IMR-90 (cell line): ENCODE data around the gene LIMCH1. TPM values are rescaled to one million over a fixed set of nuclear protein-coding genes. Genes with fewer than 3 reads are reported as not detected.

Experiments used
- ATAC-seq: fragments of 200-7000 bp; cut with Tn5 transposase; 2 replicates; pipeline ENCODE4 v1.9.1; 2020; ENCODE audit warnings: low read depth, mild to moderate bottlenecking, moderate library complexity
- BruUV-seq: library from RNA; stranded (reverse); fragments of 400-500 nt; replicated peaks from 2 replicates; lab custom pipeline; 2021; lab: Mats Ljungman, UMichigan
- CTCF ChIA-PET: fragments of 300-600 bp; formaldehyde crosslinking; extraction: SDS; loops from one replicate; lab custom pipeline; 2021; ENCODE audit warnings: antibody characterized with exemption; lab: Yijun Ruan, JAX
- POLR2A ChIA-PET: fragments of 300-600 bp; sonication (Branson Sonifier 250); formaldehyde crosslinking; loops from one replicate; lab custom pipeline; 2022; ENCODE audit warnings: antibody characterized with exemption; ENCODE audit not compliant: unreplicated experiment; lab: Charles Lee
- DNase-seq: peaks from one replicate; pipeline ENCODE4 v3.0.0; 2013
- H2AFZ ChIP-seq: replicated peaks from 2 replicates; pipeline ENCODE3; 2013; ENCODE audit warnings: low read length, mild to moderate bottlenecking; ENCODE audit not compliant: poor library complexity
- H2AK5ac ChIP-seq: 2 replicates; pipeline ENCODE4 v1.6.1; 2013; ENCODE audit warnings: low read depth, low read length, inconsistent platforms
- H2AK9ac ChIP-seq: replicated peaks from 2 replicates; pipeline ENCODE3; 2013; ENCODE audit warnings: mild to moderate bottlenecking, low read depth, low read length, moderate library complexity; ENCODE audit not compliant: poor library complexity
- H2BK120ac ChIP-seq: 2 replicates; pipeline ENCODE4 v1.6.1; 2013; ENCODE audit warnings: low read depth, low read length, inconsistent platforms
- H2BK15ac ChIP-seq: 3 replicates; pipeline ENCODE4 v1.6.1; 2013; ENCODE audit warnings: low read depth, low read length, inconsistent platforms
- H2BK20ac ChIP-seq: 2 replicates; pipeline ENCODE4 v1.6.1; 2013; ENCODE audit warnings: low read depth, mild to moderate bottlenecking, inconsistent platforms, low read length, moderate library complexity
- H2BK5ac ChIP-seq: 2 replicates; pipeline ENCODE4 v1.6.1; 2013; ENCODE audit warnings: mild to moderate bottlenecking, low read depth, low read length, inconsistent platforms; ENCODE audit not compliant: poor library complexity, severe bottlenecking
- H3K14ac ChIP-seq: replicated peaks from 2 replicates; pipeline ENCODE4 v1.6.1; 2013; ENCODE audit warnings: low read depth, low read length, inconsistent platforms
- H3K18ac ChIP-seq: 2 replicates; pipeline ENCODE4 v1.6.1; 2013; ENCODE audit warnings: low read depth, low read length, control low read depth
- H3K23ac ChIP-seq: 2 replicates; pipeline ENCODE4 v1.6.1; 2013; ENCODE audit warnings: low read depth, low read length, inconsistent platforms
- H3K27ac ChIP-seq: 2 replicates; pipeline ENCODE4 v1.5.1; 2013; ENCODE audit warnings: mild to moderate bottlenecking, control low read depth, low read length; ENCODE audit not compliant: insufficient read depth
- H3K27me3 ChIP-seq: 2 replicates; pipeline ENCODE4 v1.6.1; 2013; ENCODE audit warnings: low read length; ENCODE audit not compliant: control insufficient read depth, insufficient read depth
- H3K36me3 ChIP-seq: 2 replicates; pipeline ENCODE4 v1.6.1; 2013; ENCODE audit warnings: low read length, mixed read lengths; ENCODE audit not compliant: control insufficient read depth, insufficient read depth
- H3K4ac ChIP-seq: 2 replicates; pipeline ENCODE4 v1.6.1; 2013; ENCODE audit warnings: low read depth, low read length, inconsistent platforms
- H3K4me1 ChIP-seq: 2 replicates; pipeline ENCODE4 v1.6.1; 2013; ENCODE audit warnings: low read length, mixed read lengths; ENCODE audit not compliant: control insufficient read depth, insufficient read depth
- H3K4me2 ChIP-seq: 2 replicates; pipeline ENCODE4 v1.6.1; 2013; ENCODE audit warnings: low read depth, mild to moderate bottlenecking, control low read depth, low read length, moderate library complexity
- H3K4me3 ChIP-seq: 2 replicates; pipeline ENCODE4 v1.5.1; 2013; ENCODE audit warnings: low read depth, mild to moderate bottlenecking, control low read depth, low read length, moderate library complexity; ENCODE audit not compliant: insufficient read depth
- H3K56ac ChIP-seq: 2 replicates; pipeline ENCODE4 v1.6.1; 2013; ENCODE audit warnings: low read length, inconsistent platforms; ENCODE audit not compliant: insufficient read depth; ENCODE audit errors: extremely low read depth
- H3K79me1 ChIP-seq, 2 experiments: 2 replicates each; pipeline ENCODE4 v1.6.1; 2013; ENCODE audit warnings: low read length in 2 of 2, inconsistent platforms in 1 of 2, low read depth in 1 of 2
- H3K9ac ChIP-seq: 2 replicates; pipeline ENCODE4 v1.6.1; 2013; ENCODE audit warnings: low read depth, low read length, control low read depth
- H3K9me1 ChIP-seq: 2 replicates; pipeline ENCODE4 v1.6.1; 2013; ENCODE audit warnings: low read length, inconsistent platforms; ENCODE audit not compliant: insufficient read depth
- H3K9me3 ChIP-seq: 2 replicates; pipeline ENCODE4 v1.6.1; 2013; ENCODE audit warnings: low read length; ENCODE audit not compliant: control insufficient read depth, insufficient read depth
- H4K20me1 ChIP-seq: 2 replicates; pipeline ENCODE4 v1.6.1; 2013; ENCODE audit warnings: low read length, inconsistent platforms; ENCODE audit not compliant: insufficient read depth
- H4K5ac ChIP-seq: 2 replicates; pipeline ENCODE4 v1.6.1; 2013; ENCODE audit warnings: mild to moderate bottlenecking, low read depth, low read length, control low read depth
- H4K8ac ChIP-seq, 2 experiments: 2 replicates each; pipeline ENCODE4 v1.6.1; 2013; ENCODE audit warnings: low read depth in 2 of 2, low read length in 2 of 2, control low read depth in 1 of 2, inconsistent platforms in 1 of 2
- H4K91ac ChIP-seq: 2 replicates; pipeline ENCODE4 v1.6.1; 2013; ENCODE audit warnings: low read depth, low read length, inconsistent platforms; ENCODE audit not compliant: insufficient read depth
- NFE2L2 ChIP-seq: fragments of 150-350 bp; IDR thresholded peaks from 2 replicates; pipeline ENCODE4 v1.6.1; 2016; ENCODE audit warnings: low read depth, mild to moderate bottlenecking, low read length
- WGBS, 2 experiments: methylation state at CpG; one replicate each; pipeline versions ENCODE4 v1.1.5 to v1.1.7; 2013; ENCODE audit warnings: missing lambda C conversion rate in 2 of 2; ENCODE audit not compliant: insufficient read length in 1 of 2; ENCODE audit errors: extremely low coverage in 2 of 2; 5-methylcytosine and 5-hydroxymethylcytosine counted together
- dilution Hi-C: fragments of 300-500 bp; cut with HindIII; formaldehyde crosslinking; loops from one replicate; pipeline ENCODE4 v1.14.3; 2018; ENCODE audit warnings: low sequenced_read_pairs; ENCODE audit not compliant: unreplicated experiment
- in situ Hi-C: fragments of 300-500 bp; cut with MboI; formaldehyde crosslinking; loops from 3 replicates; pipeline ENCODE4 v1.14.3; 2019; ENCODE audit warnings: low sequenced_read_pairs, inconsistent platforms, mixed read lengths
- intact Hi-C: fragments of 100-400 bp; cut with micrococcal nuclease; formaldehyde crosslinking; loops from 2 replicates; pipeline ENCODE4 v1.10.0; 2022
- polyA plus RNA-seq, 3 experiments: library from polyadenylated mRNA; depleted of rRNA; stranded (reverse); fragments of >200 nt; gene quantifications; 2 replicates each; pipeline ENCODE4 v1.2.3, GENCODE V29; 2012; ENCODE audit warnings: low replicate concordance in 1 of 3
- total RNA-seq: library from RNA; depleted of rRNA; stranded (reverse); fragments of >200 nt; gene quantifications from 2 replicates; pipeline ENCODE4 v1.2.3, GENCODE V29; 2012

Gene LIMCH1
- total and polyA plus RNA-seq, 2 of the 4 experiments (the other 2 are of a cell fraction) = 0.89 to 2.9 TPM

GRCh38 chr4:41561244-41561643, 23.3 kb downstream of the LIMCH1 start:
- BruUV-seq = no TSS peak
- no peaks in the 10 kb centered on the region for H3K9me1 ChIP-seq
- H3K9me3 ChIP-seq = no peaks in the 10 kb centered on the region
- H2AK5ac ChIP-seq = no peak overlapping the region
- DNase-seq = no peak
- intact Hi-C loops = no loop called here
- ChIA-PET POLR2A (no interaction called here), CTCF (no interaction called here)
- no peak overlapping the region for H3K23ac ChIP-seq
- no peak overlapping the region for H3K4ac ChIP-seq
- H3K56ac ChIP-seq = no peak overlapping the region
- H3K4me2 ChIP-seq = no peak overlapping the region
- H3K36me3 ChIP-seq = no peaks in the 10 kb centered on the region
- no peak overlapping the region for H3K27ac ChIP-seq
- TF ChIP-seq NFE2L2 = no peak
- H3K4me3 ChIP-seq = no peak overlapping the region
- no peak overlapping the region for H4K5ac ChIP-seq
- no peak overlapping the region for H3K18ac ChIP-seq
- no peak overlapping the region for H3K9ac ChIP-seq
- in situ Hi-C loops = no loop called here
- H3K79me1 ChIP-seq = no peaks in the 10 kb centered on the region
- H3K27me3 ChIP-seq = 0 out of 2 replicates have a peak, but pooled peaks cover 3% of the 10 kb centered on the region
- no peak overlapping the region for H4K8ac ChIP-seq
- H2BK15ac ChIP-seq = no peak overlapping the region
- H2BK120ac ChIP-seq = no peak overlapping the region
- H2AK9ac ChIP-seq = no peak overlapping the region
- H4K91ac ChIP-seq = no peak overlapping the region
- dilution Hi-C loops = no loop called here
- H4K20me1 ChIP-seq = no peaks in the 10 kb centered on the region
- no peak overlapping the region for H2AFZ ChIP-seq
- no peak for ATAC-seq
- H3K14ac ChIP-seq = no peak overlapping the region
- no peak overlapping the region for H2BK5ac ChIP-seq
- 50% methylated on average over 2 of the region's 3 CpGs; no CpG with 5 or more reads in 1 of the 2 experiments for WGBS, 2 experiments
- H2BK20ac ChIP-seq = no peak overlapping the region
- H3K4me1 ChIP-seq = no peaks in the 10 kb centered on the region
